ENCODE measurements around the gene ABHD2. TPM values are rescaled to one million over a fixed set of nuclear protein-coding genes. Genes with fewer than 3 reads are reported as not detected.

Gene ABHD2
- total and polyA plus RNA-seq, 9 of the 15 experiments (the other 6 are each of a cell fraction or from before 2014, with no cell fraction given), result 16.9 to 99.8 (median 47.5) TPM

- no peak for ATAC-seq
- no peak overlapping the region for H3K9ac ChIP-seq (ENCODE audit: insufficient read depth in 1 of 2, low read depth in 2 of 2, low read length in 2 of 2)
- DNase-seq (ENCODE audit: extremely low read depth in 1 of 4, low spot score in 3 of 4), result no peak
- H3K27ac ChIP-seq (ENCODE audit: extremely low read depth, low read depth, low read length), result no peak overlapping the region
- no peaks in the 10 kb centered on the region for H3K4me1 ChIP-seq (replicated peaks in 1 of 2; ENCODE audit: control insufficient read depth in 2 of 2, insufficient read depth in 2 of 2, low read length in 2 of 2)
- intact Hi-C loops (cut with micrococcal nuclease) (no loop called here), in situ Hi-C loops (cut with MboI) (no loop called here)
- BruUV-seq (replicated peaks), result no TSS peak
- no peaks in the 10 kb centered on the region for H4K20me1 ChIP-seq (replicated peaks; ENCODE audit: control insufficient read depth, insufficient read depth, low read length)
- WGBS (ENCODE audit: insufficient coverage, low coverage, missing lambda C conversion rate), result 85% methylated on average over 9 of the region's 9 CpGs
- H3K4me3 ChIP-seq, result no peak overlapping the region
- POLR2A ChIA-PET, result interaction anchor here (1.0 kb wide), 1 partner anchor 12 kb away, joined by 3 read pairs; no protein-coding TSS in a partner anchor
- no peaks in the 10 kb centered on the region for H3K27me3 ChIP-seq (ENCODE audit: control insufficient read depth in 2 of 2, insufficient read depth in 2 of 2, low read length in 2 of 2)
- H2AFZ ChIP-seq (ENCODE audit: low read depth, low read length), result no peak overlapping the region
- no peak for FAIRE-seq
- no peaks in the 10 kb centered on the region for H3K79me2 ChIP-seq (ENCODE audit: control insufficient read depth, insufficient read depth, low read length)
- peaks cover 7% of the 10 kb centered on the region for H3K9me1 ChIP-seq (ENCODE audit: control insufficient read depth, insufficient read depth, low read length)
- H3K4me2 ChIP-seq (ENCODE audit: insufficient read depth, low read length), result no peak overlapping the region
- CTCF ChIA-PET (ENCODE audit: low intra/inter-chr PET ratio), result interaction anchor here (0.7 kb wide), 1 partner anchor 685 kb away, joined by 3 read pairs; no protein-coding TSS in a partner anchor
- peaks cover 91% of the 10 kb centered on the region for H3K36me3 ChIP-seq (ENCODE audit: control insufficient read depth, insufficient read depth, low read length)
- no peaks in the 10 kb centered on the region for H3K9me3 ChIP-seq (replicated peaks; ENCODE audit: control insufficient read depth, insufficient read depth, low read depth, low read length)
- TF ChIP-seq HMG20A (CRISPR knock-in tag; conservative IDR thresholded peaks at IDR 0.05) (no peak), GABPB1 (CRISPR knock-in tag; IDR thresholded peaks at IDR 0.05) (no peak), UBTF (IDR thresholded peaks at IDR 0.05; ENCODE audit: borderline replicate concordance in 1 of 2, low read depth in 2 of 2, low read length in 2 of 2) (no peak), ZNF174 (CRISPR knock-in tag; IDR thresholded peaks at IDR 0.05) (no peak), ARID1B (IDR thresholded peaks at IDR 0.05) (no peak), ZSCAN29 (IDR thresholded peaks at IDR 0.05) (no peak), PHF21A (IDR thresholded peaks at IDR 0.05; ENCODE audit: borderline replicate concordance, low read depth) (no peak), ADNP (tag; IDR thresholded peaks at IDR 0.05) (no peak), ZBTB12 (CRISPR knock-in tag; IDR thresholded peaks at IDR 0.05) (no peak), ZNF395 (CRISPR knock-in tag; IDR thresholded peaks at IDR 0.05) (no peak), KLF10 (CRISPR knock-in tag; IDR thresholded peaks at IDR 0.05) (no peak), CSDE1 (IDR thresholded peaks at IDR 0.05) (no peak), TAL1 (IDR thresholded peaks at IDR 0.05) (no peak), MCM2 (IDR thresholded peaks at IDR 0.05; ENCODE audit: low read depth) (no peak)
Measured at GRCh38 chr15:89187301-89187985, 99.2 kb downstream of the ABHD2 start.
